GM18502 (cell line): ENCODE data around the gene DIAPH3.

Source experiments
- ATAC-seq: cut with Tn5 transposase; IDR thresholded peaks from one replicate; pipeline ENCODE4 v1.9.1; 2021; ENCODE audit warnings: mild to moderate bottlenecking; ENCODE audit not compliant: unreplicated experiment, poor library complexity

DIAPH3 gene

GRCh38 chr13:59975807-59976435 lies 187.8 kb downstream of the DIAPH3 start:
- ATAC-seq = no peak

- ATAC-seq = no peak
Measured at GRCh38 chr13:59970847-59971246, 192.9 kb downstream of the DIAPH3 start.

- ATAC-seq = no peak
Measured at GRCh38 chr13:59963827-59964226, 199.9 kb downstream of the DIAPH3 start.

GRCh38 chr13:59963383-59963782 lies 200.3 kb downstream of the DIAPH3 start:
- ATAC-seq = no peak

GRCh38 chr13:59962343-59962742 lies 201.4 kb downstream of the DIAPH3 start:
- no peak for ATAC-seq

GRCh38 chr13:59960683-59961082 lies 203.0 kb downstream of the DIAPH3 start:
- no peak for ATAC-seq

GRCh38 chr13:59957438-59957837 lies 206.3 kb downstream of the DIAPH3 start:
- no peak for ATAC-seq

GRCh38 chr13:59954601-59955000 lies 209.1 kb downstream of the DIAPH3 start:
- ATAC-seq = no peak

- ATAC-seq = no peak
Measured at GRCh38 chr13:59951011-59951410, 212.7 kb downstream of the DIAPH3 start.

GRCh38 chr13:59950266-59950665 lies 213.5 kb downstream of the DIAPH3 start:
- no peak for ATAC-seq

GRCh38 chr13:59948686-59949085 lies 215.0 kb downstream of the DIAPH3 start:
- ATAC-seq = no peak

GRCh38 chr13:59946944-59947343 lies 216.8 kb downstream of the DIAPH3 start:
- no peak for ATAC-seq

- no peak for ATAC-seq
Measured at GRCh38 chr13:59931621-59932020, 232.1 kb downstream of the DIAPH3 start.

- ATAC-seq = no peak
Measured at GRCh38 chr13:59924256-59924655, 239.5 kb downstream of the DIAPH3 start.

GRCh38 chr13:59915252-59915651 lies 248.5 kb downstream of the DIAPH3 start:
- ATAC-seq = no peak

- ATAC-seq = no peak
Measured at GRCh38 chr13:59914556-59914955, 249.2 kb downstream of the DIAPH3 start.

- ATAC-seq = no peak
Measured at GRCh38 chr13:59906413-59907049, 257.2 kb downstream of the DIAPH3 start.

GRCh38 chr13:59901191-59901590 lies 262.5 kb downstream of the DIAPH3 start:
- ATAC-seq = no peak

GRCh38 chr13:59898066-59898465 lies 265.7 kb downstream of the DIAPH3 start:
- ATAC-seq = no peak

GRCh38 chr13:59893266-59893665 lies 270.5 kb downstream of the DIAPH3 start:
- ATAC-seq = no peak

- ATAC-seq = no peak
Measured at GRCh38 chr13:59891053-59891452, 272.7 kb downstream of the DIAPH3 start.

- no peak for ATAC-seq
Measured at GRCh38 chr13:59890054-59890453, 273.7 kb downstream of the DIAPH3 start.
